Activated naive CD8-positive, alpha-beta T cell (primary cell): ENCODE measurements around the gene ZBED6.

Source experiments
- H3K27ac Mint-ChIP-seq: one replicate; pipeline ENCODE4 v1.8.0; 2021; ENCODE audit warnings: mixed read lengths
- H3K27me3 Mint-ChIP-seq: one replicate; pipeline ENCODE4 v1.8.0; 2021; ENCODE audit warnings: mixed read lengths
- H3K36me3 Mint-ChIP-seq: one replicate; pipeline ENCODE4 v1.8.0; 2021; ENCODE audit warnings: mixed read lengths
- H3K4me1 Mint-ChIP-seq: one replicate; pipeline ENCODE4 v1.8.0; 2021; ENCODE audit warnings: low read depth, mixed read lengths
- H3K4me3 Mint-ChIP-seq: one replicate; pipeline ENCODE4 v1.8.0; 2021; ENCODE audit warnings: mild to moderate bottlenecking, mixed read lengths
- H3K9me3 Mint-ChIP-seq: one replicate; pipeline ENCODE4 v1.8.0; 2021; ENCODE audit warnings: low read depth, mixed read lengths

ZBED6 gene

DNA sequence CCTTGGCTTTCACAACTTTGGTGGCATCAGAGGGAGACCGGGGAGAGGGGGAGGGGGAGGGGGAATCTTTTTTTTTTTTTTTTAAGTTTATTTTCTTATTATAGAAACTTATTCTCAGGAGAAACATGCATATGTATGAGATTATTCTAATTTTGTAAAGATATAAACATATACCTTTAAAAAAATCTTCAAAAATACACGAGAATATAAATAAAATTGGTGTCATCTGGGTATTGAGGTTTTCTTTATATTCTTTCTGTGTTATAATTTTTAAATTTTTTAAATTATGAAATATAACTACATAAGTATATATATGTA lies 47.1 kb downstream of the ZBED6 start:
- H3K36me3 Mint-ChIP-seq = peaks cover 17% of the 10 kb centered on the region

DNA sequence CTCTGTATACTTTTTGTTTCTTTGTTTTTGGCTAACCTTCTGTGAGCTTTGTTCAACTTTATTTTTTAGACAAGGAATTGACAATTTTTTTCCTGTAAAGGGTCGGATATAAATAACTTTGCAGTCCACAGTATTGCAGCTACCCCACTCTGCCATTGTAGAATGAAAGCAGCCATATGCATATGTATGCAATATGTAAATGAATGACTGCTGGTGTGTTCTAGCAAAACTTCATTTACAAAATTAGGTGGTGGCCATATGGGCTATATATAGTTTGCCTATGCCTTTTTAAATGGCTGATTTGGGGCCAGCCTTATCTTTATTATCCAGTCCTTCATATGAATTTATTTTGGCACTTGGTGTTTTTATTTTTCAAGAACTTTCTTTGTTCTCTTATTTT lies 48.0 kb downstream of the ZBED6 start:
- Mint-ChIP-seq H3K27ac (no peak overlapping the region), H3K4me3 (no peak overlapping the region), H3K9me3 (no peaks in the 10 kb centered on the region), H3K36me3 (peaks cover 14% of the 10 kb centered on the region), H3K4me1 (no peaks in the 10 kb centered on the region), H3K27me3 (no peaks in the 10 kb centered on the region)

More for the DNA sequence above, 47.1 kb downstream of the ZBED6 start:
- Mint-ChIP-seq H3K4me3 (no peak overlapping the region), H3K27ac (no peak overlapping the region), H3K27me3 (no peaks in the 10 kb centered on the region), H3K9me3 (no peaks in the 10 kb centered on the region), H3K4me1 (no peaks in the 10 kb centered on the region)
